Liver (tissue), 9 donors: Measurements from ENCODE around the gene GCNT1. TPM values are rescaled to one million over a fixed set of nuclear protein-coding genes. Genes with fewer than 3 reads are reported as not detected.

ENCODE experiments used
- DNase-seq: peaks from one replicate; pipeline ENCODE4 v3.0.0-alpha.2; 2017; ENCODE audit warnings: low spot score
- H3K27ac ChIP-seq, 2 donors: one replicate each; pipeline ENCODE4 v1.7.0; 2013; ENCODE audit warnings: inconsistent platforms in 2 of 2, low read length in 2 of 2, control low read depth in 1 of 2, low read depth in 1 of 2, mild to moderate bottlenecking in 1 of 2
- H3K27me3 ChIP-seq, 4 donors: one replicate each; pipeline versions ENCODE4 v1.6.1 to v1.7.0; 2013; ENCODE audit warnings: low read length in 3 of 4, inconsistent platforms in 1 of 4, mild to moderate bottlenecking in 1 of 4, moderate library complexity in 1 of 4; ENCODE audit not compliant: control insufficient read depth in 4 of 4, insufficient read depth in 4 of 4
- H3K36me3 ChIP-seq, 4 donors: one replicate each; pipeline versions ENCODE4 v1.6.1 to v1.7.0; 2013; ENCODE audit warnings: low read length in 3 of 4, mild to moderate bottlenecking in 3 of 4, low read depth in 1 of 4, moderate library complexity in 1 of 4; ENCODE audit not compliant: control insufficient read depth in 4 of 4, insufficient read depth in 3 of 4
- H3K4me1 ChIP-seq, 4 donors: one replicate each; pipeline versions ENCODE4 v1.6.1 to v1.7.0; 2013; ENCODE audit warnings: low read length in 3 of 4, mild to moderate bottlenecking in 3 of 4, moderate library complexity in 1 of 4; ENCODE audit not compliant: control insufficient read depth in 4 of 4, insufficient read depth in 4 of 4
- H3K4me3 ChIP-seq, 3 donors: one replicate each; pipeline versions ENCODE4 v1.6.1 to v1.7.0; 2013; ENCODE audit warnings: low read length in 3 of 3, control low read depth in 1 of 3, low read depth in 1 of 3, mild to moderate bottlenecking in 1 of 3
- H3K9ac ChIP-seq, 2 donors: one replicate each; pipeline ENCODE4 v1.7.0; 2013; ENCODE audit warnings: low read length in 2 of 2, mild to moderate bottlenecking in 2 of 2, moderate library complexity in 2 of 2, control low read depth in 1 of 2, low read depth in 1 of 2
- H3K9me3 ChIP-seq, 4 donors: one replicate each; pipeline versions ENCODE4 v1.6.1 to v1.7.0; 2013; ENCODE audit warnings: low read length in 3 of 4; ENCODE audit not compliant: control insufficient read depth in 4 of 4
- ATF3 ChIP-seq: IDR thresholded peaks from 2 replicates; pipeline ENCODE4 v1.6.1; 2016; ENCODE audit warnings: antibody characterized with exemption
- CTCF ChIP-seq: fragments of 150-350 bp; IDR thresholded peaks from 2 replicates; pipeline ENCODE4 v1.5.1; 2017; ENCODE audit warnings: improper control_type of control experiment, low read depth, low read length; ENCODE audit not compliant: missing input control
- FOXA1 ChIP-seq: IDR thresholded peaks from 2 replicates; pipeline ENCODE4 v1.6.1; 2016; ENCODE audit warnings: antibody characterized with exemption
- FOXA2 ChIP-seq: IDR thresholded peaks from 2 replicates; pipeline ENCODE4 v1.6.1; 2016; ENCODE audit warnings: antibody characterized with exemption
- GABPA ChIP-seq, 2 donors: IDR thresholded peaks in 1 of 2; conservative IDR thresholded peaks in 1 of 2; 2 replicates each; pipeline ENCODE4 v1.6.1; 2016; ENCODE audit warnings: antibody characterized with exemption in 2 of 2, mild to moderate bottlenecking in 1 of 2, moderate library complexity in 1 of 2
- HNF4A ChIP-seq, 2 donors: conservative IDR thresholded peaks; 2 replicates each; pipeline ENCODE4 v1.6.1; 2016; ENCODE audit warnings: antibody characterized with exemption in 2 of 2, mild to moderate bottlenecking in 2 of 2
- HNF4G ChIP-seq: IDR thresholded peaks from 2 replicates; pipeline ENCODE4 v1.6.1; 2016; ENCODE audit warnings: antibody characterized with exemption
- JUND ChIP-seq, 2 donors: IDR thresholded peaks; 2 replicates each; pipeline ENCODE4 v1.6.1; 2016; ENCODE audit warnings: antibody characterized with exemption in 2 of 2
- MAX ChIP-seq: IDR thresholded peaks from 2 replicates; pipeline ENCODE4 v1.6.1; 2016; ENCODE audit warnings: antibody characterized with exemption
- NR2F2 ChIP-seq: IDR thresholded peaks from 2 replicates; pipeline ENCODE4 v1.6.1; 2016; ENCODE audit warnings: antibody characterized with exemption
- RAD21 ChIP-seq, 2 donors: IDR thresholded peaks; 2 replicates each; pipeline ENCODE4 v1.6.1; 2016; ENCODE audit warnings: antibody characterized with exemption in 2 of 2, mild to moderate bottlenecking in 2 of 2
- REST ChIP-seq: IDR thresholded peaks from 2 replicates; pipeline ENCODE4 v1.6.1; 2016; ENCODE audit warnings: antibody characterized with exemption, mild to moderate bottlenecking
- RXRA ChIP-seq, 2 donors: IDR thresholded peaks; 2 replicates each; pipeline ENCODE4 v1.6.1; 2017 to 2018; ENCODE audit warnings: antibody characterized with exemption in 2 of 2, mild to moderate bottlenecking in 1 of 2
- SP1 ChIP-seq: IDR thresholded peaks from 2 replicates; pipeline ENCODE4 v1.6.1; 2018; ENCODE audit warnings: antibody characterized with exemption, mild to moderate bottlenecking
- TAF1 ChIP-seq: conservative IDR thresholded peaks from 2 replicates; pipeline ENCODE4 v1.6.1; 2016; ENCODE audit warnings: antibody characterized with exemption, mild to moderate bottlenecking
- YY1 ChIP-seq: IDR thresholded peaks from 2 replicates; pipeline ENCODE4 v1.6.1; 2016; ENCODE audit warnings: antibody characterized with exemption, mild to moderate bottlenecking
- WGBS: extraction: QIAGEN DNeasy Blood & Tissue Kit; methylation state at CpG from one replicate; pipeline ENCODE4 v1.1.7; 2013; 5-methylcytosine and 5-hydroxymethylcytosine counted together
- polyA plus RNA-seq, 2 donors: library from polyadenylated mRNA; stranded (reverse) in 1 of 2; unstranded in 1 of 2; fragments of 200-250 nt in 1 of 2; fragments of >200 nt in 1 of 2; fragmentation: Nextera tagmentation in 1 of 2; extraction: Ambion mirVana in 1 of 2; gene quantifications; one replicate each; pipeline versions ENCODE4 v1.2.1 to v1.2.3, GENCODE V29; 2013 to 2015
- total RNA-seq, 2 donors: library from RNA; depleted of rRNA; stranded (reverse); fragments of >200 nt; gene quantifications; one replicate each; pipeline ENCODE4 v1.2.3, GENCODE V29; 2014
- donor health status: healthy.
- donor health status: healthy.
- donor health status: healthy.
- donor health status: healthy.
- donor health status: healthy.

GCNT1 gene
- total and polyA plus RNA-seq, 4 donors = 0.82 to 4.3 (median 2.6) TPM

GRCh38 chr9:76425677-76426453, 33.1 kb upstream of the GCNT1 start:
- no peaks in the 10 kb centered on the region for H3K4me1 ChIP-seq
- 91% methylated on average over 8 of the region's 8 CpGs for WGBS
- no peaks in the 10 kb centered on the region for H3K27me3 ChIP-seq
- no peak for DNase-seq
- H3K27ac ChIP-seq = no peak overlapping the region
- TF ChIP-seq CTCF (no peak), FOXA2 (no peak), GABPA (IDR thresholded peaks at IDR 0.05 in 1 of 2, conservative IDR thresholded peaks at IDR 0.05 in 1 of 2) (no peak)
- no peak overlapping the region for H3K4me3 ChIP-seq
- no peak overlapping the region for H3K9ac ChIP-seq
- no peaks in the 10 kb centered on the region for H3K9me3 ChIP-seq
- no peaks in the 10 kb centered on the region for H3K36me3 ChIP-seq

GRCh38 chr9:76426807-76427419, 32.1 kb upstream of the GCNT1 start:
- Histone ChIP-seq H3K27me3 (no peaks in the 10 kb centered on the region), H3K36me3 (no peaks in the 10 kb centered on the region), H3K9ac (no peak overlapping the region), H3K27ac (no peak overlapping the region), H3K4me1 (no peaks in the 10 kb centered on the region), H3K9me3 (no peaks in the 10 kb centered on the region), H3K4me3 (no peak overlapping the region)
- 93% methylated on average over 7 of the region's 7 CpGs for WGBS
- TF ChIP-seq YY1 (no peak), ATF3 (no peak), HNF4G (no peak), GABPA (IDR thresholded peaks at IDR 0.05 in 1 of 2, conservative IDR thresholded peaks at IDR 0.05 in 1 of 2) (no peak), RAD21 (IDR thresholded peaks at IDR 0.05) (no peak), NR2F2 (no peak), FOXA1 (no peak), HNF4A (conservative IDR thresholded peaks at IDR 0.05) (no peak), CTCF (no peak), RXRA (IDR thresholded peaks at IDR 0.05) (no peak), TAF1 (no peak), REST (no peak), JUND (IDR thresholded peaks at IDR 0.05) (no peak), SP1 (no peak), MAX (no peak)
- no peak for DNase-seq
